ENCODE measurements around the gene RPS8.
A peak's percentile ranks its signal among the peaks of the same experiment; 100 is the strongest.

Gene RPS8

GRCh38 chr1:44801491-44802305, 26.4 kb downstream of the RPS8 start:
- no peak for TF ChIP-seq GLIS1 (tag by site-specific recombination; IDR thresholded peaks at IDR 0.05)
- no peak for TF ChIP-seq PRDM6 (tag by site-specific recombination; IDR thresholded peaks at IDR 0.05)
- no peak for TF ChIP-seq REPIN1 (tag by site-specific recombination; IDR thresholded peaks at IDR 0.05; ENCODE audit: low read depth)
- TF ChIP-seq ZBTB20 (tag by site-specific recombination; IDR thresholded peaks at IDR 0.05), result peak; percentile 68
- 0 out of 2 replicates have a peak, but pooled peaks have one; percentile 24 for TF ChIP-seq ZNF366 (tag by site-specific recombination; conservative IDR thresholded peaks at IDR 0.05)
- no peak overlapping the region for H3K27ac ChIP-seq (ENCODE audit: extremely low read depth, low read depth, low read length)
- H3K4me1 ChIP-seq (ENCODE audit: control insufficient read depth, insufficient read depth, low read length), result no peaks in the 10 kb centered on the region
- no peaks in the 10 kb centered on the region for H3K9me3 ChIP-seq (ENCODE audit: control insufficient read depth, insufficient read depth, low read depth, low read length)
- ChIA-PET POLR2A (interaction anchor here (0.6 to 4.3 kb wide), 7 partner anchors 16 to 203 kb away, joined by 3 to 62 read pairs (median 5); partner anchors contain the start of gene RPS8), CTCF (interaction anchor here (2.0 to 4.2 kb wide), 2 partner anchors 17 to 34 kb away, joined by 6 to 28 read pairs; no protein-coding TSS in a partner anchor)
- H3K36me3 ChIP-seq (ENCODE audit: control insufficient read depth in 2 of 2, insufficient read depth in 1 of 2, low read length in 2 of 2), result peaks cover 0 to 48% of the 10 kb centered on the region in 2 experiments; a peak in 1 of 3 replicates
- no peak overlapping the region for H3K4me3 ChIP-seq (ENCODE audit: low read depth, low read length)

- ChIA-PET CTCF (no interaction called here), POLR2A (interaction anchor here (0.8 kb wide), 1 partner anchor 22 kb away, joined by 3 read pairs; no protein-coding TSS in a partner anchor)
- Histone ChIP-seq H3K27ac (ENCODE audit: extremely low read depth, low read depth, low read length) (no peak overlapping the region), H3K9me3 (ENCODE audit: control insufficient read depth, insufficient read depth, low read depth, low read length) (no peaks in the 10 kb centered on the region), H3K36me3 (ENCODE audit: control insufficient read depth in 2 of 2, insufficient read depth in 1 of 2, low read length in 2 of 2) (peaks cover 0 to 52% of the 10 kb centered on the region in 2 experiments; a peak in 1 of 3 replicates), H3K4me1 (ENCODE audit: control insufficient read depth, insufficient read depth, low read length) (peaks cover under 1% of the 10 kb centered on the region; the same call in 1 of the 2 replicates), H3K4me3 (ENCODE audit: low read depth, low read length) (no peak overlapping the region)
- no peak for TF ChIP-seq ZNF548 (tag by site-specific recombination; IDR thresholded peaks at IDR 0.05)
- TF ChIP-seq AEBP2 (tag by site-specific recombination; IDR thresholded peaks at IDR 0.05; ENCODE audit: borderline replicate concordance), result no peak
- peak; percentile 69; the same call in 1 of the 2 replicates for TF ChIP-seq EGR2 (tag by site-specific recombination; IDR thresholded peaks at IDR 0.05; ENCODE audit: low read depth)
- TF ChIP-seq ZNF596 (tag by site-specific recombination; IDR thresholded peaks at IDR 0.05), result no peak
- TF ChIP-seq ZFHX2 (tag by site-specific recombination; conservative IDR thresholded peaks at IDR 0.05), result peak; percentile 81
- no peak for TF ChIP-seq ZNF133 (tag by site-specific recombination; IDR thresholded peaks at IDR 0.05)
- TF ChIP-seq ZNF184 (tag by site-specific recombination; IDR thresholded peaks at IDR 0.05), result no peak
- TF ChIP-seq GLIS2 (tag by site-specific recombination; IDR thresholded peaks at IDR 0.05), result peak; percentile 51; the same call in 1 of the 2 replicates
- TF ChIP-seq ZNF501 (tag by site-specific recombination; IDR thresholded peaks at IDR 0.05), result no peak
- no peak for TF ChIP-seq YY2 (tag by site-specific recombination; IDR thresholded peaks at IDR 0.05)
- no peak for TF ChIP-seq ZBTB11 (tag by site-specific recombination; conservative IDR thresholded peaks at IDR 0.05; ENCODE audit: low read depth)
- TF ChIP-seq PATZ1 (tag by site-specific recombination; IDR thresholded peaks at IDR 0.05), result peak; percentile 27; the same call in 1 of the 2 replicates
- TF ChIP-seq ZNF114 (tag by site-specific recombination; IDR thresholded peaks at IDR 0.05), result no peak
- no peak for TF ChIP-seq ELK4 (IDR thresholded peaks at IDR 0.05; ENCODE audit: borderline replicate concordance, low read depth, low read length)
- TF ChIP-seq SP2 (tag by site-specific recombination; IDR thresholded peaks at IDR 0.05), result no peak
- TF ChIP-seq YY1 (tag by site-specific recombination; IDR thresholded peaks at IDR 0.05), result no peak
- TF ChIP-seq ZNF37A (tag by site-specific recombination; IDR thresholded peaks at IDR 0.05), result no peak
These were observed 27.1 kb downstream of the RPS8 start for GRCh38 chr1:44802306-44803061.

Measured in HEK293 (cell line).